Retinal pigment epithelial cell (primary cell): Measurements from ENCODE around the gene SIAE.
A peak's percentile ranks its signal among the peaks of the same experiment; 100 is the strongest.

Experiments
- DNase-seq: peaks from one replicate; pipeline ENCODE4 v3.0.0-alpha.2; 2010; ENCODE audit warnings: low read depth
- H3K4me3 ChIP-seq: 2 replicates; pipeline ENCODE4 v1.5.1; 2011; ENCODE audit warnings: mild to moderate bottlenecking, low read length, control low read depth, moderate library complexity
- TF ChIP-seq, protein P1 (sequence below): conservative IDR thresholded peaks from 2 replicates; pipeline ENCODE4 v1.5.1; 2011; ENCODE audit warnings: low read depth, low read length, control low read depth, inconsistent platforms

The SIAE gene, protein sequence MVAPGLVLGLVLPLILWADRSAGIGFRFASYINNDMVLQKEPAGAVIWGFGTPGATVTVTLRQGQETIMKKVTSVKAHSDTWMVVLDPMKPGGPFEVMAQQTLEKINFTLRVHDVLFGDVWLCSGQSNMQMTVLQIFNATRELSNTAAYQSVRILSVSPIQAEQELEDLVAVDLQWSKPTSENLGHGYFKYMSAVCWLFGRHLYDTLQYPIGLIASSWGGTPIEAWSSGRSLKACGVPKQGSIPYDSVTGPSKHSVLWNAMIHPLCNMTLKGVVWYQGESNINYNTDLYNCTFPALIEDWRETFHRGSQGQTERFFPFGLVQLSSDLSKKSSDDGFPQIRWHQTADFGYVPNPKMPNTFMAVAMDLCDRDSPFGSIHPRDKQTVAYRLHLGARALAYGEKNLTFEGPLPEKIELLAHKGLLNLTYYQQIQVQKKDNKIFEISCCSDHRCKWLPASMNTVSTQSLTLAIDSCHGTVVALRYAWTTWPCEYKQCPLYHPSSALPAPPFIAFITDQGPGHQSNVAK

GRCh38 chr11:124673333-124674167 lies at the start of gene SIAE, which contains the start of gene SPA17:
SIAE (minus strand) TSS chr11:124673739; CDS start chr11:124673708, 31 bp downstream.
SPA17 (plus strand) TSS chr11:124673904; CDS start chr11:124675265, 1,361 bp downstream.
- DNase-seq: peak; percentile 90
- TF ChIP-seq, protein P1, sequence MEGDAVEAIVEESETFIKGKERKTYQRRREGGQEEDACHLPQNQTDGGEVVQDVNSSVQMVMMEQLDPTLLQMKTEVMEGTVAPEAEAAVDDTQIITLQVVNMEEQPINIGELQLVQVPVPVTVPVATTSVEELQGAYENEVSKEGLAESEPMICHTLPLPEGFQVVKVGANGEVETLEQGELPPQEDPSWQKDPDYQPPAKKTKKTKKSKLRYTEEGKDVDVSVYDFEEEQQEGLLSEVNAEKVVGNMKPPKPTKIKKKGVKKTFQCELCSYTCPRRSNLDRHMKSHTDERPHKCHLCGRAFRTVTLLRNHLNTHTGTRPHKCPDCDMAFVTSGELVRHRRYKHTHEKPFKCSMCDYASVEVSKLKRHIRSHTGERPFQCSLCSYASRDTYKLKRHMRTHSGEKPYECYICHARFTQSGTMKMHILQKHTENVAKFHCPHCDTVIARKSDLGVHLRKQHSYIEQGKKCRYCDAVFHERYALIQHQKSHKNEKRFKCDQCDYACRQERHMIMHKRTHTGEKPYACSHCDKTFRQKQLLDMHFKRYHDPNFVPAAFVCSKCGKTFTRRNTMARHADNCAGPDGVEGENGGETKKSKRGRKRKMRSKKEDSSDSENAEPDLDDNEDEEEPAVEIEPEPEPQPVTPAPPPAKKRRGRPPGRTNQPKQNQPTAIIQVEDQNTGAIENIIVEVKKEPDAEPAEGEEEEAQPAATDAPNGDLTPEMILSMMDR: no peak
- peak within 1 kb of the TSS; percentile 78 for H3K4me3 ChIP-seq

- H3K4me3 ChIP-seq: no peak overlapping the region
- no peak for DNase-seq
- TF ChIP-seq, protein P1: no peak
These were observed 48.6 kb upstream of the SIAE start for GRCh38 chr11:124722176-124722575.

DNA sequence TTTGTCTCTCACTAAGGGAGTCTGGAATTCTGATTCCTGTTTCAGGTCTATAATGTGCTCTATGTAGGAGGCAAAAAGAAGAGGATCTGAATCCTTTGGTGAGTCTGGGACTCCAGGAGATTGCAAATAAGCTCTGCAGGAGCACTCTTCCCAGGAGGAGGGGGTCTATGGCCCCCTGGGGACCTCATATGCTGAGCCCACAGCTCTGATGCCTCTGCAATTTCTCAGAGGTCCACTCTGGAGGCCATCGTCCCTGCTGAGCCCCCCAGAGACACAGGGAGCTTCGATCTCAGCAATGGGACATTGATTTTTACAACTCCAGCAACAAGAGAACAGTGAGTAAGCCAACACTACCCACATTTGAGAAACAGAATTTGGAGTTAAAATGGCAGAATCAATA lies 46.0 kb upstream of the SIAE start:
- DNase-seq: no peak
- TF ChIP-seq, protein P1: no peak
- no peak overlapping the region for H3K4me3 ChIP-seq

GRCh38 chr11:124718801-124719200 lies 45.3 kb upstream of the SIAE start:
- DNase-seq: no peak
- TF ChIP-seq, protein P1: no peak
- H3K4me3 ChIP-seq: no peak overlapping the region

GRCh38 chr11:124717786-124718651 lies 44.5 kb upstream of the SIAE start:
- DNase-seq: no peak

GRCh38 chr11:124717421-124717785 lies 43.9 kb upstream of the SIAE start:
- DNase-seq: no peak
- TF ChIP-seq, protein P1: no peak
- H3K4me3 ChIP-seq: no peak overlapping the region

More at GRCh38 chr11:124717786-124718651, 44.5 kb upstream of the SIAE start:
- peak overlapping the region; percentile 43 for H3K4me3 ChIP-seq
- TF ChIP-seq, protein P1: no peak
